GM18873 (cell line): Measurements from ENCODE around the gene NAA38.

ENCODE experiments used
- ATAC-seq: cut with Tn5 transposase; IDR thresholded peaks from one replicate; pipeline ENCODE4 v1.9.1; 2021; ENCODE audit warnings: mild to moderate bottlenecking, moderate library complexity, moderate number of reproducible peaks; ENCODE audit not compliant: unreplicated experiment, low FRiP score

The NAA38 gene, protein sequence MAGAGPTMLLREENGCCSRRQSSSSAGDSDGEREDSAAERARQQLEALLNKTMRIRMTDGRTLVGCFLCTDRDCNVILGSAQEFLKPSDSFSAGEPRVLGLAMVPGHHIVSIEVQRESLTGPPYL

DNA sequence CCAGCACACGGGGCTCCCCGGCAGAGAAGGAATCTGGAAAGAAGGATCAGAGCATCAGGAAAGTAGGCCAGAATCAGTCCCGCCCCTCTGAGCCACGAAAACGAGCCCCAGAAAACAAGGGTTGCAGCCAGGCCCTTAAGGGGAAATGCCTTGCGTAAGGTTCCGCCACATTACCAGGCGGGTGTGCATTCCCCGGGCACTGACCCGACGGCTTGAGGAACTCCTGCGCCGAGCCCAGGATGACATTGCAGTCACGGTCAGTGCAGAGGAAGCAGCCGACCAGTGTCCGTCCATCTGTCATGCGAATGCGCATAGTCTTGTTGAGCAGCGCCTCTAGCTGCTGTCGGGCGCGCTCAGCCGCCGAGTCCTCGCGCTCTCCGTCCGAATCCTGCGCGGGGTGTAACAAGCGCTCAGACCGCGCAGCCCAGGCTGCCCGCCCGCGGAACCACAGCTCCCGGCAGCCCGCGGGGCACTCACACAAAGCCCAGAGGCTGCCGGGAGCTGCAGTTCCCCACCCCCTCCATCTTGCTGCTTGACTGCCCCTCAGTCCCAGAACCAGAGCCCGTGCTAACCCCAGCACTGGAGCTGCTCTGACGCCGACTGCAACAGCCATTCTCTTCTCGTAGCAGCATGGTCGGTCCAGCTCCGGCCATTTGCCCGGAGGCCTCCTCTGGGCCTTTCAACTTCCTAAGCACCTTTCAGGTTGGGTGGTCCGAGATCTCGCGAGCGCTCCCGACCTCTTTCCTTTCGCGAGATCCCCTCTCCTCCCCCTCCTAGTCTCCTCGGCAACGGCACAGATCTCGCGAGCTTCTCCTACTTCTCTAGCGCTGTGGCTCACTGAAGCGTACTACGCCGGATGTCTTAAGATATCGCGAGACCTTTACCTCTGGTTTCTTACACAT, at the start of gene NAA38:
Gene NAA38 (minus strand): TSS at position 749 of the 902 bp plus-strand sequence. CDS start 96 bp downstream, at position 653.
- ATAC-seq: peak; percentile 73

DNA sequence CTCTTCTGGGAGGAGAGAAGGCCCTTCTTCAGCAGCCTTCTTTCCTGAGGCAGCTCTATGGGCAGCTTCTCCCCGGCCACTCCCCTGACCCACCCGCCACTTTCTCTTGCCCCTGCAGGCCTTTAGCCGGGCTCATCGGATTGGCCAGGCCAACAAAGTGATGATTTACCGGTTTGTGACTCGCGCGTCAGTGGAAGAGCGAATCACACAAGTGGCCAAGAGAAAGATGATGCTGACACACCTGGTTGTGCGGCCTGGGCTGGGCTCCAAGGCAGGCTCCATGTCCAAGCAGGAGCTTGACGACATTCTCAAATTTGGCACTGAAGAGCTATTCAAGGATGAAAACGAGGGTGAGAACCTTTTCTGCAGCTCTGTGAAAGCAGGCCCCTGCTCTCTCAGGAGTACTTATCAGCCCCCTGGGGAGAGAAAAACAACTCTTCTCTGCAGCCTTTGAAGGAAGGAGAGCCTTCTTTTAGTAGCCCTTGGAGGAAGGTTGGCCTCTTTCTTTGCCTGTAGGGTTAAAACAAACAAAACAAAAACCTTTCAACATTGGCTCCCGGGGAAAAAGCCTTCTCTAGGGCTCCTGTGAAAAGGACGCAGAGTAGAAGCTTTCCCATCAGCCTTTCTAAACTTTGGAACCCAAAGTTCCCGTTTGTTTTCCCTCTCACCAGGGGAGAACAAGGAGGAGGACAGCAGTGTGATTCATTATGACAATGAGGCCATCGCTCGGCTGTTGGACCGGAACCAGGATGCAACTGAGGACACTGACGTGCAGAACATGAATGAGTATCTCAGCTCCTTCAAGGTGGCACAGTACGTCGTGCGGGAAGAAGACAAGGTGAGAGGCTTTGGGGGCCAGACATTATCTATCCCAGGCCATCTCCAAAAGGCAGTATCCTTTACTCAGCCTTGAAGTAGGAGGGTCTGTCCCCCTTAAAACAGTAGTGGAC, 46.1 kb upstream of the NAA38 start:
- no peak for ATAC-seq

- ATAC-seq: no peak
These were observed 40.4 kb upstream of the NAA38 start for GRCh38 chr17:7897773-7898172.

DNA sequence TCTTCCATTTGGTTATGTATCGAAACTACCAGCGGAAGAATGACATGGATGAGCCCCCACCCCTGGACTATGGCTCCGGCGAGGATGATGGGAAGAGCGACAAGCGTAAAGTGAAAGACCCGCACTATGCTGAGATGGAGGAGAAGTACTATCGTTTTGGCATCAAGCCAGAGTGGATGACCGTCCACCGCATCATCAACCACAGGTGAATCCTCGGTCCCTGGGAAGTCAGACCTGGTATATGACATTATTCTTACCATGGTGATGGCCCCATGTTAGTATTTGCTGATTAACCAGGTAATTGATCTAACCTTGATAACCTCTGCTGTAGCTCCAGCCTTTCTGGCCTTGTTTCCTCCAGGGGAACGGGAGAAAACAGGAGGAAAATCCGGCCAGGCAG, 39.7 kb upstream of the NAA38 start:
- no peak for ATAC-seq

DNA sequence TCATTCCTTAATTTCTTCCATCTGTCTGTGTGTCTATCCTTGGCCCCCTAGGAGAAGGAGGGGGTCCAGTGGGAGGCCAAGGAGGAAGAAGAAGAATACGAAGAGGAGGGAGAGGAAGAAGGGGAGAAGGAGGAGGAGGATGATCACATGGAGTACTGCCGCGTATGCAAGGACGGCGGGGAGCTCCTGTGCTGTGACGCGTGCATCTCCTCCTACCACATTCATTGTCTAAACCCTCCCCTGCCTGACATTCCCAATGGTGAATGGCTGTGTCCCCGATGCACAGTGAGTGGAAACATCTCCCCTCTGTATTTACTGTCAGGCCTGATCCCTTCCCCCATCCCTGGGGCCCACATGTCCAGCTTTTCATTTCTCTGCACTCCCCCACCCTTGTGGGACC, 37.5 kb upstream of the NAA38 start:
- no peak for ATAC-seq

- no peak for ATAC-seq
These were observed 36.9 kb upstream of the NAA38 start for GRCh38 chr17:7894226-7894625.

DNA sequence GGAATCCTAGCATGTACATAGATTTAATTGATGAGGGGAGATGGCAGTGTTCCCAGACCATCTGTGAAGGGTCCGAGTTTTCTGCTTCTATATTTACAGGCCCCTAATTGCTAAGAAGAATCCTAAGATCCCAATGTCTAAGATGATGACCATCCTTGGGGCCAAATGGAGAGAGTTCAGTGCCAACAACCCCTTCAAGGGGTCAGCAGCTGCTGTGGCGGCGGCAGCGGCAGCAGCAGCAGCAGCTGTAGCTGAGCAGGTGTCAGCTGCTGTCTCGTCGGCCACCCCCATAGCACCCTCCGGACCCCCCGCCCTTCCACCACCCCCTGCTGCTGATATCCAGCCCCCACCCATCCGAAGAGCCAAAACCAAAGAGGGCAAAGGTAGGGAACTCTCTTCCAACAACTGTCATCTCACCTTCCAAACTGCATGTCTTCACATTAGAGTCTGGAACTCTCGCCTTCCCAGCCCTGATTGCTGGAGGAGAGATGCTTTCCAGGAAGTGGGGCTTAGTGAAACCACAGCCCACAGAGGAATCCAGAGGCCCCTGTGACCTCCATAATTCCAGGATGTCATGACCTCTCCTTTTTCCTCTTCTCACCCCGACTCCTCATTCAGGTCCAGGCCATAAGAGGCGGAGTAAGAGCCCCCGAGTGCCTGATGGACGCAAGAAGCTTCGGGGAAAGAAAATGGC, 36.0 kb upstream of the NAA38 start:
- ATAC-seq: no peak

GRCh38 chr17:7889166-7889955, 32.0 kb upstream of the NAA38 start:
- ATAC-seq: no peak

DNA sequence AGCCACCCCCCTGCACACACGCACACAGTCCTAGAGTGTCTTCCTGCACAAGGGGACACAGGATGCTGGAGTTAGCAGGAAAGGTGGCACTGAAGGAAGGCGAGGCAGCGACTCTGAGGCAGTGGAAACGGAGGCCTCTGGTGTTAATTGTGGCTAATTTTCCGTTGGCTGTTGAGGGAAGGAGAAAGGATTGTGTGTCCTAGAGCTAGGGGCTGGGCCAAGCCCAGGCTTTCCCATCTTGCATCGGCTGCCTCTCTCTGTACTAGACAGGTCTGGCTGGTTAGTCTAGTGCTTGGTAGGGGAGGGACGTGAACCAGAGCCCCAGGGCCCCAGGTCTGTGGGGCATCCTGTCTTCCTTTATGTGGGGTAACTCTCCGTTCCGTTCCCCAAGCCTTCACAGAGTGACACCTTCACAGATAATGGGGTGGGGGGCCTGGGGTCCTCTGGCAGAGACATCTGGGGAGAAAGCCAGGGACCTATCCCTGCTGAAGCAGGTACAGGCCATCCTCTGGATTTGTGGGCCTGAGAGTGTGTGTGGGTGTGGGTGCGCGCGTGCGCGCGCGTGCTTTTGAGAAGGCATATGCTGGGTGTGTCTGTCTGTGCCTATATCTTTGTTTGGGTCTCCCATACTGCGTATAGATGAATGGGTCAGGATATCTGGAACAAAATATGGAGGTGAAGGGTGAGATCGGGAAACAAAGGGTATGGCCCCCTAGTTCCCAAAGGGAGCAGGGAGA, 31.0 kb upstream of the NAA38 start, which contains the start of gene CHD3:
Gene CHD3 (plus strand): TSS at position 606 of the 737 bp plus-strand sequence. CDS start 212 bp downstream, outside the sequence.
- no peak for ATAC-seq

DNA sequence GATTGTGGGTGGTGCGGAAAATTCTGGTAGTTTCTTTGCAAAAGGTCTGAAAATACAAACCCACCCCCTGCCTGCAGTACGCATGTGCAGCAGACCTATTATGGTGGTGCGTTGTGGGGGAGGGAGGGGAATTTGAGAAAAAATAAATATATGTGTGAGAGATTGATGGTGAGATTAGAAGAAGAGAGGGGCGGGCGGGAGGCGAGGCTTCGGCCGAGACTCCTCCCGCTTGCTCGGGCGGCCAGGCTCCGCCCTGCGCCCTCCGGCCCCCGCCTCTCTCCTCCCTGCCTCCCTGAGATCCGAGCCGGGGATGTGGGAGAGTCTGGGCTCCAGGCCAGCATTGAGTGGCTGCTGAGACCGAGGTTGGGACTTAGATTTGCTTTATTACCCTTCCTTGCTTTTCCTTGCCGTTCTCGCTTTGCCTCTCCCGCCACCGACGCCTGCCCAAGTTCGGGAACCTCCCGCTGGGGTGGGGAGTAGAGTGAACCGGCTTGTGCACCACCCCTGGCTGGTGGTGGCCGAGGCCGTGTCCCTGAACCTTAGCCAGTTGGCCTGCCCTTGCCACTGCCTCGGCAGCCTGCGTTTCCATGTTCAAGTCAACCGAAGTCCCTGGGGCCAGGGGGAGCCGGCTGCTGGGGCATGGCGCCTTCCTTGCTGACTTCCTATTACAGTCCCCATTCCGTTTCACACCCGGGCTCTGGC, 30.3 kb upstream of the NAA38 start:
- no peak for ATAC-seq

DNA sequence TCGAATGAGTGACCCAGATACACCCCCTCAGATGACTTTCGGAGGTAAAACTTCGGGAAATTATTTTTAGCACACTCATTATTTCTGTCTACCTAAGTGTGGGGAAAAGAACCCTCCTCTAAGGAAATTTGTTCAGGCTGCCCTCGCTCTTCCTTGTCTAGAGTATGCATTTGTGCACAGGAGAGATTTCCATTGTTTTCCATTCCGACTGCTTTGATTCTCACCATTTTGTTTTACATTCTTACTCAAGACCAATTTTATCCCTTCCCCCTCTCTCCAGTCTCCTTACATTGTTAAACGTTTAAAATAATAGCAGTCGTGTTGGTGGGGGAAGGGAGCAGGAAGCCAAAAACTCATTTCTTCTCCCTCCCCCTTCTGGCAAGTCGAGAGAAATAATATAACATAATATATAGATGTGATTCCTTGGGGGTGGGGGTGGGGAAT, 29.7 kb upstream of the NAA38 start:
- ATAC-seq: no peak

DNA sequence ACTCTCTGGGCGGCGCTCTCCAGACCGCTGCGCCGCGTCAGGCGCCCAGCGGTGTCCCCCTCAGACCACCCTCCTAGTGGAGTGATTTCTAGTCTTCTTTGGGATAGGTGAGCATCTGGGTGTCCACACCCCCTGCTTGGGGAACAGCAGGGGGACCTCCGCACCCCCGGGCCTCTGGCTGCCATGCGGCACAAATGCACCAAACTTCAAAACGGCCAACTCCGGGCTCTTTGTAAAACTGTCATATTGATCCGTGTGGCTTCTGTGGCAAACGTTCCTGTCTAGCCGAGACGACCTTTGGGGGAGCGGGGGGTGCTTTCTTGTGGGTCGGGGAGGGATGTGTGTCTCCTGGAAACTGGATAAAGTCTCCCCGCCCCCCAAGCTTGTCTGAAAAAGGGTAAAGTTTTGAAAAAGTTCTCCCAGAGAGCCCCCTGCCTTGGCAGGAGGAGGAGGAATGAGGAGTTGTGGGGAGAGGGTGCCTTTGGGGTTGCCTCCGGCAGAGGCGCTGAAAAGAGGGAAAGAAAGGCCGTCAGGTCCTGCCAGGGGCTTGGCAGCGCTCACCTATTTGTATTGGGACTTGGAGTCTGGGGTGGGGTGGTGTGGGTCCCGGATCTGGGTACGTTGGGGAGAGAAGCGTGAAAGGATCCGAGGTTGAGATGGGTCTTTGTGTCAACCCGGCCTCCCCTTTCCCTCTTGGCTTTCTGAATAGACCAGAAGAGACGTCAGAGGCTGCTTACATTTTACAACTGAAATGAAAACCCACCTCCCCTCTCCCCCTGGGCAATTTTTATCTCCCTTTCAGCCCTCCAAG, 29.1 kb upstream of the NAA38 start:
- no peak for ATAC-seq

DNA sequence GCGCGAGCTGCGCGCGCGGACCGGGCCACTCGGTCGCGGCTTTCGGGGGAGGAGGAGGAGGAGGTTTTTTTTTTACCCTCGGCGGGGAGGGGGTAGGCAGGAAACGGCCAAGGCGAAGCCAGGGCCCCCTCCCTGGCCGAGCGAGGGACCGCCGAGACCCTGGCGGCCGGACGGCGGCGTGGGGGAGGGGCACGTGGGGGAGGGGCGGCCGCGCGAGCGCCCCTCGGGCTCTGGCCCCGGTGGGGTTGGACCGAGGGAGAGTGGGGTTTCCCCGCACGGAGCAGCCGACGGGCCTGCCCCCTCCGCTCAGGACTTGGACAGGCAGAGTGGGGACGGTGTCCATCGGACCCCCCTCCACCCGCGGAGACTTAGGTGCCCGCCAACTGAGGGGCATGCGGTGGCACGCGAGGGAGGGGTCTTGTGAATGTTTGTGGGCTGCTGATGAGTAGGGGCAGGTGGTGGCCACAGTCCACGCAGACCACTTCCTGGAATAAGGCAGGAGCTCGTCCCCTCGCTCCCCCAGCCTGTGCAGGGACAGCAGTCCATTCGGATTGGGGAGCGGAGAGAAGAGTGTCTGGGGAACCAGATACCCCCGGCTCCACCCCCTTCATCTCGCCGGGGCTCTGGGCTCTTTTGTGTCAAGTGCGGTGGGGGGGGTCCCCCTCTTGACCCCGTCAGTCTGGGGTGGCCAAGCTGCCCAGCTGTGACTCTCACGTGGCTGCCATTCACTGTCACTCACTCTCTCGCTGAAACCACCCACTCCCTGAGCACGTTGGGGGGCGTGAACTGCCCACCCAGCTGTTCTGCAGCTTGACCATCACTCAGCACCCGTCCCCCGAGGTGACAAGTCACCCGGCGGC, 28.2 kb upstream of the NAA38 start:
- no peak for ATAC-seq

DNA sequence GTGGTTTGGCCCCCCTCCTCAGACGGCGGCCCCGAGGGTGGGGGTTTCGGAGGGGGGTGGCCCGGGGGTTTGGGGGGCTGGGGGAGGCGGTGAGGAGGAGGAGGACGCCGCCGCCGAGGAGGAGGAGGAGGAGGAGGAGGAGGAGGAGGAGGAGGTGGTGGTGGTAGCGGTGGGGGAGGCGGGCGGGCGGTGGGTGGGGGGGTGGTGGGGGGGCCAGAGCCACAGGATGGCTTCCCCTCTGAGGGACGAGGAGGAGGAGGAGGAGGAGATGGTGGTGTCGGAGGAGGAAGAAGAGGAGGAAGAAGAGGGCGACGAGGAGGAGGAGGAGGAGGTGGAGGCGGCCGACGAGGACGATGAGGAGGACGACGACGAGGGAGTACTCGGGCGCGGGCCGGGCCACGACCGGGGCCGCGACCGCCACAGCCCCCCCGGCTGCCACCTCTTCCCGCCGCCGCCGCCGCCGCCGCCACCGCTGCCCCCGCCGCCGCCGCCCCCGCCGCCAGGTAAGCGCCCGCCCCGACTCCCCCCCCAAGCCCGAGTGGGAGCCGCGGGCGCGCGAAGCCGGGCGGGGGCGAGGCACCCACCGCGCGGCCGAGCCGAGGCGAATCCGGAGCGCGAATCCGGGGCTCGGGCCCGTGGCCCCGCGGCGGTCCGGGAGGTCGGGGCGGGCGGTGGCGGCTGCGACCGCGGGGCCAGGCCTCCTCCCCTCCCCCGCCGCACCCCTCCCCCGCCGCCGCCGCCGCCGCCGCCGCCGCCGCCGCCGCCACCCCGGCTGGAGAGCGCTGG, 27.4 kb upstream of the NAA38 start:
- ATAC-seq: no peak

- no peak for ATAC-seq
These were observed 26.5 kb upstream of the NAA38 start for GRCh38 chr17:7883781-7884386.
